GM12864 (cell line): ENCODE data around the gene WDFY2.

ENCODE experiments used
- DNase-seq: peaks from one replicate; pipeline ENCODE4 v3.0.0-alpha.2; 2011; ENCODE audit warnings: low read depth
- H3K4me3 ChIP-seq: 2 replicates; pipeline ENCODE4 v1.5.1; 2011; ENCODE audit warnings: mild to moderate bottlenecking, low read depth, low read length, control low read depth
- TF ChIP-seq, protein P1 (sequence below): IDR thresholded peaks from 2 replicates; pipeline ENCODE4 v1.5.1; 2011; ENCODE audit warnings: low read depth, mild to moderate bottlenecking, moderate library complexity, low read length, control low read depth, inconsistent platforms; ENCODE audit errors: missing control alignments

The WDFY2 gene

DNA sequence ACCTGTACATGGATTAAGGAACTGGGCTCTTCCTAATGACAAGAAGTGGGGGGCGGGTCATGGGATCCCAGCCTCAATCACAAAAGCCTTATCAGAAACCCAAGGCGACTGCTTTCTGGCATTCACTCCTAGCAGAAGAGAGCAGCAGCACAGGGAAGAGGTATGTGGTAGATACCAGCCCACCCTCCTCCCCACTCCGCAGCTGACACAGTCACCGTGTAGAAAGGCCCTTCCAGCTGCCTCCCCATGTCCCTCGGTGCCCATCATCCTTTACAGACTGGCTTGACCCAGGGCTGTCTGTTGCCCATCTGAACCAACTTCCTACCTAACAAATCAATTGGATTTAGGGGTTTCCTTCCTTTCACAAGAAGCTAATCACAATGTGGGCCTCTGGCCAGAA, 222.8 kb downstream of the WDFY2 start:
- H3K4me3 ChIP-seq = no peak overlapping the region
- TF ChIP-seq, protein P1, sequence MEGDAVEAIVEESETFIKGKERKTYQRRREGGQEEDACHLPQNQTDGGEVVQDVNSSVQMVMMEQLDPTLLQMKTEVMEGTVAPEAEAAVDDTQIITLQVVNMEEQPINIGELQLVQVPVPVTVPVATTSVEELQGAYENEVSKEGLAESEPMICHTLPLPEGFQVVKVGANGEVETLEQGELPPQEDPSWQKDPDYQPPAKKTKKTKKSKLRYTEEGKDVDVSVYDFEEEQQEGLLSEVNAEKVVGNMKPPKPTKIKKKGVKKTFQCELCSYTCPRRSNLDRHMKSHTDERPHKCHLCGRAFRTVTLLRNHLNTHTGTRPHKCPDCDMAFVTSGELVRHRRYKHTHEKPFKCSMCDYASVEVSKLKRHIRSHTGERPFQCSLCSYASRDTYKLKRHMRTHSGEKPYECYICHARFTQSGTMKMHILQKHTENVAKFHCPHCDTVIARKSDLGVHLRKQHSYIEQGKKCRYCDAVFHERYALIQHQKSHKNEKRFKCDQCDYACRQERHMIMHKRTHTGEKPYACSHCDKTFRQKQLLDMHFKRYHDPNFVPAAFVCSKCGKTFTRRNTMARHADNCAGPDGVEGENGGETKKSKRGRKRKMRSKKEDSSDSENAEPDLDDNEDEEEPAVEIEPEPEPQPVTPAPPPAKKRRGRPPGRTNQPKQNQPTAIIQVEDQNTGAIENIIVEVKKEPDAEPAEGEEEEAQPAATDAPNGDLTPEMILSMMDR = no peak
- DNase-seq = no peak

DNA sequence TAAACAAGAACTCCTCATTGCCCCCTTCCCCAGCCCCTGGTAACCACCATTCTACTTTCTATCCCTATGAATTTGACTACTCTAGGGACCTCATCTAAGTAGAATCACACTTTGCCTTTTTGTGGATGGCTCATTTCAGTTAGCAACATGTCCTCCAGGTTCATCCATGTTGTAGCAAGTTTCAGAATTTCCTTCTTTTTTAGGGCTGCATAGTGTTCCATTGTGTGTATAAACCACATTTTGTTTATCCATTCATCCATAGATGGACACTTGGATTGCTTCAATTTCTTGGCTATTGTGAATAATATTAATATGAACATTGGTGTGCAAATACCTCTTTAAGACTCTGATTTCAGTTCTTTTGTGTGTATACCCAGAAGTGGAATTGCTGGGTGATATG, 224.5 kb downstream of the WDFY2 start:
- no peak overlapping the region for H3K4me3 ChIP-seq
- TF ChIP-seq, protein P1 = no peak
- DNase-seq = no peak

DNA sequence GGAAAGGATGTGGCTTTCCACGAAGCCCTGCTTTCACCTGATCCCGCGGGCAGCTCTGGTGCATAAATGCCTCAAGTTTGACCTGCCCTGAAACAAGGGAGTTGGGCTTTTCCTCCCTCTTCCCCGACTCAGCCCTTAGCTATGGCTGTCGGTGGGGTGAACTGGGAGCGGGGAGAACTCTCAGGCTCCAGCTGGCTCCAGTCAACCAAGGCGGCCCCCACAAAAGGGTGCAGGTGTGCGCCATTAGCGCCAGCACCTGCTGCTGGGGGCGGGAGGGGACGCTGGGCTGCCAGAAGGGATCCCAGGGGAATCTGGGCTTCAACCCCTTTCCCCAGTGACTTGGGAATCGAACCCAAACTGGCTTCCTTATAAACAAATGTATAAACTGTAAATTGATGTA, 226.8 kb downstream of the WDFY2 start:
- TF ChIP-seq, protein P1 = no peak
- DNase-seq = no peak
- no peak overlapping the region for H3K4me3 ChIP-seq

DNA sequence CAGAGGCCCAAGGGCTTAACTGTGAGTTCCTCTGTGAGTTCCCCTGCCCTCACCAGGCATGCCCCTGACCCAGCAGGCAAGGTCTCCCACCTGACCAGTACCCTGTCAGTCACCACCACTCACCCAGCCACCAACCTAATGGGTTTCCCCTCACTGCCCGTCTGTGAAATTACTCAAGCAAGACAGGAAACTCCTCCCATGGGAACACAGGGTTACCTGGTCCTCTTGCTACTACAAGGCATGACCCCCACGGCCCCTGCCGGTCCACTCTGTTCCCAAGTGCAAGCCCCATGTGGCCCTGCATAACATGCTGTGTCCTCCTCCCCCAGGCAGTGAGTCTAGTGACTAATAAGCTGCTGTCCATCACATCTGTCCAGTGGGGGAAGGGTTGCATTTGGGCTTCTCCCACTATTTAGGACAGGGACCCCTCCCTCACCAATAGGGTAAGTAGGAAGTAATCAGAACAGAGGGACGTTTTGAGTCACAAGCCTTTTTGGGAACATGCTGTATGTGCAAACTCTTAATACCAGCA, 227.7 kb downstream of the WDFY2 start:
- DNase-seq = no peak
- TF ChIP-seq, protein P1 = no peak
- no peak overlapping the region for H3K4me3 ChIP-seq

DNA sequence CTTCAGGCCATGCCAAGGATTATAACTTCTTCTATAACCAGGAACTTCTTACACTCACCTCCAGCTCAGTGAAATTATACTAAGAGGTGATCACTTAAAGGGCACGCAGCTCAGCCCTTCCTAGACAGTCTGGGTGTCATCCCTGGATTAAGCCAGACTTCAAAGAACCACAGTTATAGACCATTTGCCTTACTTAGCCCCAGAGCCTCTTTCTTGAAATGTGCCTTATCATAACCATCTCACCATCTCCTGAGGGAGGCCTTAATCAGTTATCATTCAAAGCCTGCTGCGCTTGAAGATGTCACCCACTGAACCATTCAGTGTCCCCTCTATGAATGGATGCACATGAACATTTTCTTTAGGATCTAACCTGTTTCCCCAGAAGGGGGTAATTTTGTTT, 229.8 kb downstream of the WDFY2 start:
- H3K4me3 ChIP-seq = no peak overlapping the region
- DNase-seq = no peak
- TF ChIP-seq, protein P1 = no peak

DNA sequence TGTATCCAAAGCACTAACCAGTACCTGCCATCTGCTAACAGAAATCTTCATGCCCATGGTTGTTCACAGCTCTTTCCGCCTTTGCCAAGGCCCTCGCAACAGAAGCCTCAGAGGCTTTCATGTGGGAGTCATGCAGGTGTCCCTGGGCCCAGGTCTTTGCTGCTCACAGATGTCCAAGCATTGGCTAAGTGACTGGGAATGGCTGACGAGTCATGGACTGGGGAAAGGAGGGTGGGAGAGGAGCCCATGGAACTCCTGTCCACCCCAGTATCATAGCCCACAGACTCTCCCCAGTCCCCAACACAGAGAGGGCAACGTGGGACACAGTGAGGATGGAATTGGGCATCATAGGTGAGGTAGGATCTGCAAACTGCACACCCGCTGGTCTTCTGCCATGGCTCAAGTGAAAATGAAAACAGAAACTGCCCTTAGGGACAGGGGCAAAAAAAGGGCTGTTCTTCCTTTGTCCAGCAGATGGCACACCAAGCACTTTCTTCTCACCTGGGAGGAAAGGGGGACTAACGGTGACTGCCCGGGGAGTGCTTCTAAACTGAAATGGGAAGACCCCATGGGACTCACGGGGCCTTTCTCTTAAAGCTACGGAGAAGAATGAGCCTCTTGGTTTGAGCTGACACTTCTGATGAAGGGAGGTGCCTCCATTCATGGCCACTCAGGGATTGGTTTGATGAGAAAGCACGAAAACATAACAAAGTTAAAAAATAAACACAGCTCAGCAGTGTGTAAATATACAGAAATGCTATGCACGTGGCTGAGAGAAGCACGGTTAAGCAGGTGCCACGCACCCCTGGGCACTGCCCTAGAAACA, 230.8 kb downstream of the WDFY2 start:
- TF ChIP-seq, protein P1 = peak; percentile 90
- peak overlapping the region; percentile 10; the same call in 1 of the 2 replicates for H3K4me3 ChIP-seq
- no peak for DNase-seq

DNA sequence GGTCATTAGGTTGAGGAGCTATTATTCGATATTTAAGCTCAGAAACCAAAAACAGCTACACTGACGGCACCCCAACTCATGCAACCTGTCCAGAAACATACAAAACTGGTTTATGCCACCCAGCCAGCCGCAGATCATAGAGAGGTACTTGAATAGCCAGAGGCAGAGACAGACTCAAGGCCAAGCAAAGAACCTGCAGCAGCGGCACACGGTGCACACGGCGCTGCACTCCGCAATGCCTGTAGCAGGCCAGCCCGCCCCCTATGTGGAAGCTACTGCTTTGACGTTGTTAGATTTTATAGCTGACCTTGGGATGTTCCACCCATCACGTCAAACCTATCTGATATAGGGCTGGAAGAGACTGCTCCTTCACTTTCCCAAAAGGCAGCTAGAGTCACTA, 231.6 kb downstream of the WDFY2 start:
- no peak overlapping the region for H3K4me3 ChIP-seq
- no peak for DNase-seq
- TF ChIP-seq, protein P1 = no peak
